Neural progenitor cell (in vitro differentiated cells): Measurements from ENCODE around the gene CGREF1. TPM values are rescaled to one million over a fixed set of nuclear protein-coding genes. Genes with fewer than 3 reads are reported as not detected.
A peak's percentile ranks its signal among the peaks of the same experiment; 100 is the strongest.

Source experiments
- DNase-seq: peaks from one replicate; pipeline ENCODE4 v3.0.0-alpha.2; 2016; ENCODE audit warnings: low spot score
- H2AFZ ChIP-seq: fragments of 200-600 bp; sonication (generic); replicated peaks from 2 replicates; pipeline ENCODE4 v1.6.1; 2016; ENCODE audit warnings: antibody characterized with exemption
- H3F3A ChIP-seq: fragments of 200-600 bp; sonication (generic); 2 replicates; pipeline ENCODE4 v1.6.1; 2016; ENCODE audit warnings: antibody characterized with exemption, low read depth
- H3K27ac ChIP-seq: fragments of 200-600 bp; sonication (generic); 2 replicates; pipeline ENCODE4 v1.5.1; 2016; ENCODE audit warnings: mild to moderate bottlenecking
- H3K27me3 ChIP-seq: fragments of 200-600 bp; sonication (generic); 2 replicates; pipeline ENCODE4 v1.6.1; 2016; ENCODE audit warnings: mild to moderate bottlenecking, moderate library complexity
- H3K36me3 ChIP-seq: fragments of 200-600 bp; sonication (generic); 2 replicates; pipeline ENCODE4 v1.5.1; 2016
- H3K4me1 ChIP-seq: fragments of 200-600 bp; sonication (generic); 2 replicates; pipeline ENCODE4 v1.6.1; 2016; ENCODE audit warnings: mixed run types
- H3K4me2 ChIP-seq: fragments of 200-600 bp; sonication (generic); 2 replicates; pipeline ENCODE4 v1.6.1; 2016
- H3K4me3 ChIP-seq: fragments of 200-600 bp; sonication (generic); 2 replicates; pipeline ENCODE4 v1.5.1; 2016
- H3K79me2 ChIP-seq: fragments of 200-600 bp; sonication (generic); 2 replicates; pipeline ENCODE4 v1.6.1; 2016; ENCODE audit warnings: low read depth
- H3K9ac ChIP-seq: fragments of 200-600 bp; sonication (generic); 2 replicates; pipeline ENCODE4 v1.6.1; 2016
- H3K9me3 ChIP-seq: fragments of 200-600 bp; sonication (generic); 2 replicates; pipeline ENCODE4 v1.5.1; 2016; ENCODE audit warnings: low read depth
- H4K20me1 ChIP-seq: fragments of 200-600 bp; sonication (generic); 2 replicates; pipeline ENCODE4 v1.6.1; 2016; ENCODE audit warnings: low read depth
- H3K27ac Mint-ChIP-seq: 3 replicates; pipeline ENCODE4 v1.8.0; 2021; ENCODE audit warnings: mixed read lengths
- H3K27me3 Mint-ChIP-seq: 2 replicates; pipeline ENCODE4 v1.8.0; 2022; ENCODE audit warnings: low read depth, mild to moderate bottlenecking, inconsistent platforms, moderate library complexity, mixed read lengths; ENCODE audit not compliant: insufficient read depth
- H3K36me3 Mint-ChIP-seq: 3 replicates; pipeline ENCODE4 v1.8.0; 2021; ENCODE audit warnings: mixed read lengths
- H3K4me1 Mint-ChIP-seq: 3 replicates; pipeline ENCODE4 v1.8.0; 2021; ENCODE audit warnings: mixed read lengths
- H3K4me3 Mint-ChIP-seq: 3 replicates; pipeline ENCODE4 v1.8.0; 2021; ENCODE audit warnings: mild to moderate bottlenecking, moderate library complexity, mixed read lengths
- H3K9me3 Mint-ChIP-seq: 3 replicates; pipeline ENCODE4 v1.8.0; 2020; ENCODE audit warnings: mixed read lengths
- EZH2 ChIP-seq: fragments of 200-600 bp; sonication (generic); IDR thresholded peaks from 2 replicates; pipeline ENCODE4 v1.6.1; 2017; ENCODE audit warnings: antibody characterized with exemption, mild to moderate bottlenecking, moderate library complexity
- EZH2phosphoT487 ChIP-seq: fragments of 200-600 bp; sonication (generic); IDR thresholded peaks from 2 replicates; pipeline ENCODE4 v1.6.1; 2017; ENCODE audit warnings: antibody characterized with exemption
- total RNA-seq: library from RNA; depleted of rRNA; stranded (reverse); fragments of >200 nt; gene quantifications from 2 replicates; pipeline ENCODE4 v1.2.3, GENCODE V29; 2015; ENCODE audit warnings: low replicate concordance
- TF ChIP-seq, protein P1 (sequence below): fragments of 200-600 bp; sonication (generic); IDR thresholded peaks from 2 replicates; pipeline ENCODE4 v1.5.1; 2017; ENCODE audit warnings: antibody characterized with exemption, mild to moderate bottlenecking

The CGREF1 gene
- total RNA-seq, 1 donor from 2014 or later, result 3.0 TPM

- Histone ChIP-seq H3K9ac (peak within 1 kb of the TSS; percentile 63), H4K20me1 (no peaks in the 10 kb centered on the region), H3F3A (peaks cover 34% of the 10 kb centered on the region), H3K4me2 (peak within 1 kb of the TSS; percentile 88), H3K27ac (peak within 1 kb of the TSS; percentile 72), H3K27me3 (no peaks in the 10 kb centered on the region), H3K9me3 (no peaks in the 10 kb centered on the region), H3K4me3 (peak within 1 kb of the TSS; percentile 75), H3K36me3 (no peaks in the 10 kb centered on the region), H3K79me2 (peaks cover 3% of the 10 kb centered on the region), H3K4me1 (peaks cover 5% of the 10 kb centered on the region), H2AFZ (peak within 1 kb of the TSS; percentile 92)
- Mint-ChIP-seq H3K36me3 (peaks cover 31% of the 10 kb centered on the region), H3K27ac (peak within 1 kb of the TSS; percentile 100), H3K9me3 (peaks cover 19% of the 10 kb centered on the region), H3K27me3 (peaks cover 22% of the 10 kb centered on the region), H3K4me3 (peak within 1 kb of the TSS; percentile 98), H3K4me1 (peaks cover 32% of the 10 kb centered on the region)
- TF ChIP-seq EZH2phosphoT487 (no peak), EZH2 (no peak)
- TF ChIP-seq, protein P1, sequence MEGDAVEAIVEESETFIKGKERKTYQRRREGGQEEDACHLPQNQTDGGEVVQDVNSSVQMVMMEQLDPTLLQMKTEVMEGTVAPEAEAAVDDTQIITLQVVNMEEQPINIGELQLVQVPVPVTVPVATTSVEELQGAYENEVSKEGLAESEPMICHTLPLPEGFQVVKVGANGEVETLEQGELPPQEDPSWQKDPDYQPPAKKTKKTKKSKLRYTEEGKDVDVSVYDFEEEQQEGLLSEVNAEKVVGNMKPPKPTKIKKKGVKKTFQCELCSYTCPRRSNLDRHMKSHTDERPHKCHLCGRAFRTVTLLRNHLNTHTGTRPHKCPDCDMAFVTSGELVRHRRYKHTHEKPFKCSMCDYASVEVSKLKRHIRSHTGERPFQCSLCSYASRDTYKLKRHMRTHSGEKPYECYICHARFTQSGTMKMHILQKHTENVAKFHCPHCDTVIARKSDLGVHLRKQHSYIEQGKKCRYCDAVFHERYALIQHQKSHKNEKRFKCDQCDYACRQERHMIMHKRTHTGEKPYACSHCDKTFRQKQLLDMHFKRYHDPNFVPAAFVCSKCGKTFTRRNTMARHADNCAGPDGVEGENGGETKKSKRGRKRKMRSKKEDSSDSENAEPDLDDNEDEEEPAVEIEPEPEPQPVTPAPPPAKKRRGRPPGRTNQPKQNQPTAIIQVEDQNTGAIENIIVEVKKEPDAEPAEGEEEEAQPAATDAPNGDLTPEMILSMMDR, result no peak
- DNase-seq, result peak; percentile 93
Observed at GRCh38 chr2:27050996-27051901, 67.7 kb downstream of the CGREF1 start, which contains the start of gene AGBL5. Gene AGBL5 (plus strand): TSS chr2:27051668. CDS start chr2:27052959, 1,291 bp downstream.

Other genes with a start within 250 kb of the CGREF1 start
- 3.1 and 6.2 TPM in 2 replicates for gene MAPRE3, start 148.5 kb downstream of the CGREF1 start, total RNA-seq
- gene TMEM214, start 86.2 kb downstream of the CGREF1 start, total RNA-seq, result 18.1 and 26.1 TPM in 2 replicates
- gene AGBL5, start 67.5 kb downstream of the CGREF1 start, total RNA-seq, result 68.3 and 84.7 TPM in 2 replicates
- gene OST4, start 47.5 kb downstream of the CGREF1 start, total RNA-seq, result 84.6 and 256 TPM in 2 replicates
- gene EMILIN1, start 40.5 kb downstream of the CGREF1 start, total RNA-seq, result 0.15 and 5.1 TPM in 2 replicates
- 3.3 and 5.0 TPM in 2 replicates for gene KHK, start 32.4 kb downstream of the CGREF1 start, total RNA-seq
- gene ABHD1, start 4.7 kb upstream of the CGREF1 start, total RNA-seq, result 0.65 and 1.1 TPM in 2 replicates
- 25.1 and 39.8 TPM in 2 replicates for gene PREB, start 15.5 kb upstream of the CGREF1 start, total RNA-seq
- not detected in 2 replicates for gene PRR30, start 20.3 kb upstream of the CGREF1 start, total RNA-seq
- 0.03 TPM in 1 of 2 replicates, not detected in the other for gene TCF23, start 29.9 kb upstream of the CGREF1 start, total RNA-seq
- 133 and 142 TPM in 2 replicates for gene ATRAID, start 92.9 kb upstream of the CGREF1 start, total RNA-seq
- gene SLC5A6, start 93.1 kb upstream of the CGREF1 start, total RNA-seq, result 42.8 and 88.9 TPM in 2 replicates
- 26.5 and 51.8 TPM in 2 replicates for gene CAD, start 98.2 kb upstream of the CGREF1 start, total RNA-seq
- gene SLC30A3, start 143.9 kb upstream of the CGREF1 start, total RNA-seq, result 0.56 and 1.4 TPM in 2 replicates
- not detected in 2 replicates for gene DNAJC5G, start 156.3 kb upstream of the CGREF1 start, total RNA-seq
- gene TRIM54, start 163.3 kb upstream of the CGREF1 start, total RNA-seq, result 0.12 TPM in 1 of 2 replicates, not detected in the other
- 0.56 and 1.2 TPM in 2 replicates for gene UCN, start 189.3 kb upstream of the CGREF1 start, total RNA-seq
- gene MPV17, start 204.0 kb upstream of the CGREF1 start, total RNA-seq, result 71.4 and 78.0 TPM in 2 replicates
- 57.3 and 73.9 TPM in 2 replicates for gene GTF3C2, start 237.6 kb upstream of the CGREF1 start, total RNA-seq